Stimulated activated CD8-positive, alpha-beta memory T cell treated with anti-CD3 and anti-CD28 coated beads, Interleukin-15, amount 100 ng/mL, for 4 hours (primary cell): ENCODE measurements around the gene LIMK1.
"Not testable (repeated sequence)": the region's sequence is repeated elsewhere in the genome, so short reads cannot be mapped to it uniquely, and the experiment has no call there.

Experiments used
- DNase-seq, 2 donors: peaks; one replicate each; pipeline ENCODE4 v3.0.0-alpha.2; 2020; ENCODE audit warnings: low read depth in 2 of 2

LIMK1 gene

DNA sequence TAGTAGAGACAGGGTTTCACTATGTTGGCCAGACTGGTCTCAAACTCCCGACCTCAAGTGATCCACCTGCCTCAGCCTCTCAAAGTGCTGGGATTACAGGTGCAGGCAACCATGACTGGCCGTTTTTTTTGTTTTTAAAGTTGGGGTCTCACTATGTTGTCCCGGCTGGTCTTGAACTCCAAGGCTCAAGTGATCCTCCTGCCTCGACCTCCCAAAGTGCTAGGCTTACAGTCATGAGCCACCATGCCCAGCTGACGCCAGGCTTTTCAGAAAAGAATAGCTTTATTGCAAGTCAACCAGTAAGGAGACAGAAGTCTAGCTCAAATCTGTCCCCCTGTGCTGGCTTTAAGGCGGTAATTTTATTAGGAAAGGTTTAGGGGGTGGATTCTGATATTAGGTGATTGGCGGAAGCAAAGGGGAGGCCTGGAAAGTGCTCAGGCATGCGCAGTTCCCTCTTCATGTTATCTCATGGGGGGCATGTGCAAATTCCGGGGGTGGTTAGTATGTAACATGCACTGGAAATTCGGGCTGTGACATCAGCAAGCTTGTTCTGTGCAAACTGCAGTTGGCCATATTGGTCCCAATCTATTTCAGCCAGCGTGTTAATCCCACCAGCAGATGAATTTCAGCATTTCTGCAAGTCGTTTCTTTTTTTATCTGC is 42.7 kb downstream of the LIMK1 start:
- no peak for DNase-seq

- DNase-seq, result no peak
These were observed 46.3 kb downstream of the LIMK1 start for GRCh38 chr7:74129887-74130286.

DNA sequence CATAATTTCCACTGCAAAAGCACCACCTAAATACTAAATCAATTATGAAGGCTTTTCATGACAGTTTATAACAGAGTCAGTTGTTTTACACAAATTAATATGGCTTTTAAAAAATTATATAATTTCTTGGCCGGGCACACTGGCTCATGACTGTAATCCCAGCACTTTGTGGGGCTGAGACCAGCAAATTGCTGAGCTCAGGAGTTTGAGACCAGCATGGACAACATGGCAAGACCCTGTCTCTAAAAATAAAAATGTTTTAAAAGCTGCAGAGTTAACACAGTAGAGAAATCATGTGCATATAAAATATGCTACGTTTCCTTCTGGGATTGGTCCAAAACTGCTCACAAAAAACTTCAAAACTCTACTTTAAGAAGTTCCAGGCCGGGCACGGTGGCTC is 46.9 kb downstream of the LIMK1 start:
- DNase-seq, result no peak

DNA sequence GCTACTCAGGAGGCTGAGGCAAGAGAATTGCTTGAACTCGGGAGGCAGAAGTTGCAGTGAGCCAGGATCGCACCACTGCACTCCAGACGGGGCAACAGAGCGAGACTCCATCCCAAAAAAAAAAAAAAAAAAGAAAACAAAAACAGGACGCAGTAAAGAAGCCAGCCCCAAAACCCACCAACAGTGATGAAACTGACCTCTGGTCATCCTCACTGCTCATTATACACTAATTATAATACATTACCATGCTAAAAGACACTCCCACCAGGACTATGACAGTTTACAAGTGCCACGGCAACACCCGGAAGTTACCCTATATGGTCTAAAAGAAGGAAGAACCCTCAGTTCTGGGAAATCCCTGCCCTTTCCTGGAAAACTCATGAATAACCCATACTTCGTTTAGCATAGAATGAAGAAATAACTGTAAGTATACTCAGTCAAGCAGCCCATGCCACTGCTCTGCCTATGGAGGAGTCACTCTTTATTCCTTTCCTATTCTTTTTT is 50.6 kb downstream of the LIMK1 start:
- DNase-seq, result no peak

DNA sequence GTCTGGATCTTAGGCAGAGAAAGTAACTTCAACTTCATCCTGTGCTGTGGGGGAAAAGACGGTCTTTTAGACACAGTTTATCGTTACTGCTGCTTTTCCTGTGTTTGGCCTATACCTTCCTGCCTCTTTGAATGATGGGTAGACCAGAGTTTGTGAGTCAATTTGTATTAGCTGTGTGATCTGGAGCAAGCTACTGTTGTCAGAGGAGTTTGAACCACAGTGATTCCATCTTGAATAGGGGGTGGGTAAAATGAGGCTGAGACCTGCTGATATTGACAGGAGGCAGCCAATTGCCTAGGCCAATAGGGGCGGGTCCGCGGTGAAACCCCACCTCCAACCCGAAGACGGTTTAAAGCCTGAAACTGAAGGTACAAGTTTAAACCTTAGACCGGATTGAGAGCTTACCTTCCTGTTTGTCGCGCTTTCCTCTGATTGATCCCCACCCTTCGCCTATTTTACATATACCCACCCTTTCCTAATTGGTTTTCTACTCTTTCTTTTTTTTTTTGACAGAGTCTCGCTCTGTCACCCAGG is 54.8 kb downstream of the LIMK1 start:
- DNase-seq, result no peak

DNA sequence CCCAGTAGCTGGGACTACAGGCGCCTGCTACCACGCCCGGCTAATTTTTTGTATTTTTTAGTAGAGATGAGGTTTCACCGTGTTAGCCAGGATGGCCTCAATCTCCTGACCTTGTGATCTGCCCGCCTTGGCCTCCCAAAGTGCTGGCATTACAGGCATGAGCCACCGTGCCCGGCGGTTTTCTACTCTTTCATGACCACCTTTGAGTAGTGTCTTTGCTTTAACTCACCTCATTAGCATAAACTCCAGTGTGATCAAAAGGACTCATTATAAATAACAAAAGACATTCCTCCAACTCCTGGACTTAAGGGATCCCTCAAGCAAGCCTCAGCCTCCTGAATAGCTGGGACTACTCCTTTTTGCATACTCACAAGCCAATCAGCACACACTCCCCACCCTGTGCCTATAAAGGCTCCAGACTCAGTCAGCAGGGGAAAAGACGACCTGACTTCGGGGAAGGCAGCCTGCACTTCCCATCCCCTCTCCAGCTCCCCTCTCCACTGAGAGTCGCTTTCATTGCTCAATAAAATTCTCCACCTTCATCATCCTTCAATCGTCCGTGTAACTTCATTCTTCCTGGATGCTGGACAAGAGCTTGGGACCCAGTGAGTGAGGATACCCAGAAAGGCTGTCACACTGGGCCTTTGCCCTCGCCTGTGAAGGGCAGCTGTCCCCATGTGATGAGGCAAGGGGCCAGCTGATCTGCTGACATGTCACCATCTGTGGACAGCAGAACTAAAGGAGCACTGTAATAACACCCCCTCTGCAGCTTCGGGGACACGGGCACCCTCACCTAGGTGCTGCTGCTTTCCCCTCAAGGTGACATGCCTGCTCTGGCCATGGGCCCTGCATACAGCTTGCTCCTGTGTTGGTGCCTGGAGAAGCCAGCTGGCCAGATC is 55.6 kb downstream of the LIMK1 start:
- no peak for DNase-seq

DNA sequence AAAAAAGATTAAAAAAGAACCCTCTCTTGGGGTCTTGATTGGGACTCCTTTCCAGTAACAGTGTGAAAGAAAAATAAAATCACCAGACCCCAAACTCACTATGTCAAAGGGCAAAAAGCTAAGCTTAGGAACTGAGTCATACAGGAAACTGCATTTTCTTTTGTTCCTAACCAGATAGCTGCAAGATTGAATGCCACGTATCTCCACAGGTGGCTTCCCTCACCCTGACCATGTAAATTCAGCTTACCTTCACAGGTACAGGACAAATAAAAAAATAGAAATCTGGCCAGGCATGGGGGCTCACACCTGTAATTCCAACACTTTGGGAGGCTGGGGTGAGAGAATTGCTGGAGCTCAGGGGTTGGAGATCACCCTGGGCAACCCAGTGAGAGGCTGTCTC is 58.1 kb downstream of the LIMK1 start:
- DNase-seq, result no peak

DNA sequence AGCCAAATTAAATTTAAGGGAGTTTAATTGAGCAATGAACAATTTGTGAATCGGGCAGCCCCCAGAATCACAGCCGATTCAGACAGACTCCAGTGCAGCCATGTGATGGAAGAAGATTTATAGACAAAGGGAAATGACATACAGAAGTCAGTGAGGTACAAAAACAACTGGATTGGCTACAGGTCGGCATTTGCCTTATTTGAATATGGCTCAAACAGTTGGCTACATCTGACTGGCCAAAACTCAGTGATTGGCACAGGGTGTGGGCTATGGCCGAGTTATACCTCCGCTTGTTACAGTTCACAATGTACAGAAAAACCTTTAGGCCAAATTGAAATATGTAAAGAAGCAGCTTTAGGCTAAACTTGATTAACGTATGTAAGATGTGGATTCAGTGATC is 59.8 kb downstream of the LIMK1 start:
- no peak for DNase-seq

DNA sequence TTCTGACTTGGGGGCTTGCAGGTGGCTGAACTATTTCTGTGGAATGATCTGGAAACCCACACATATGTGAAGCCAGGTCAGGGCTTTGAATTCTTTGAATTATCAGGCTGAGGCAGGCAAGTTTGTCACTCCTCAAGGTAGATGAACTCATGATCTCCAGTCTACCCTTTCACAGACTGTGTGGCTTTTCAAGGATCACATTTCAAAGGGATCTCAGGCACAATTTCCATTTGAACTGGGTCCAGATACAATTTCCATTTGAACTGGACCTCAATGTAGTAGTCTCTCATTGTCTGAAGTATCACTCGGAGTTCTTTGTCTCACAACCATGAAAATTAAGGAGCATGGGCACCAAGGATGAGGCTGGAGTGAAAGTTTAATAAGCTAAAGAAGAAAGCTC is 64.9 kb downstream of the LIMK1 start:
- DNase-seq, result no peak

DNA sequence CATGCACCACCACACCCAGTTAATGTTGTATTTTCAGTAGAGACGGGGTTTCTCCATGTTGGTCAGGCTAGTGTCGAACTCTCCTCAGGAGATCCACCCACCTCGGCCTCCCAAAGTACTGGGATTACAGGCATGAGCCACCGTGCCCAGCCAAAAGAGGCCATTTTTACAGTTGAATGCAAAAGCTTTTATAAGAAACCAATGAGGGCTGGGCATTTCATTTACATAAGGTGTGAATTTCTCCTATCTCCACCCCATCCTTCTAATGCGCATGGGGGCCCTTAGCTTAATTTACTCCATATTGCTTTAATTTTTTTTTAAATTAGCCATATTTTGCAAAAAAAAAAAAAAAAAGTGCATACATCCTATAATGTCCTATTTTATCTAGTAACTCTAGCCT is 65.5 kb downstream of the LIMK1 start:
- no peak for DNase-seq

- DNase-seq, result no peak
These were observed 66.0 kb downstream of the LIMK1 start for GRCh38 chr7:74149603-74150002.

DNA sequence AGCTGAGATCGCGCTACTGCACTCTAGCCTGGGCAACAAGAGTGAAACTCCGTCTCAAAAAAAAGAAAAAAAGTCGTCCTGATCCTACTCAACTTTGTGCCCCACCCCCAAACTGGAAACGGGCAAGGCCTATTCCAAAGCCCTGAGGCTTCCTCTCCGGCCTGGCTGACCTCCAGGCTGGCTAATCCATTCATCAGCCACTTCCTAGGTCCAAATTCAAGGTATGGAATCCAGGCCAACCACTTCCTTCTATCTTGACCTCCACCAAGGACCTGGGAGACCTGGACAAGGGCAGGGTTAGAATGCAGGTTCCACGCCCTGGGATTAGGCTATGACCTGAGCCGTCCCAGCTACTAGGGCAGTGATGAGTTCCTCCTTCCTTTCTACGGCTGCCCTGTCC is 70.1 kb downstream of the LIMK1 start:
- DNase-seq, result no peak

- DNase-seq, result no peak
These were observed 72.3 kb downstream of the LIMK1 start for GRCh38 chr7:74155810-74156395.

DNA sequence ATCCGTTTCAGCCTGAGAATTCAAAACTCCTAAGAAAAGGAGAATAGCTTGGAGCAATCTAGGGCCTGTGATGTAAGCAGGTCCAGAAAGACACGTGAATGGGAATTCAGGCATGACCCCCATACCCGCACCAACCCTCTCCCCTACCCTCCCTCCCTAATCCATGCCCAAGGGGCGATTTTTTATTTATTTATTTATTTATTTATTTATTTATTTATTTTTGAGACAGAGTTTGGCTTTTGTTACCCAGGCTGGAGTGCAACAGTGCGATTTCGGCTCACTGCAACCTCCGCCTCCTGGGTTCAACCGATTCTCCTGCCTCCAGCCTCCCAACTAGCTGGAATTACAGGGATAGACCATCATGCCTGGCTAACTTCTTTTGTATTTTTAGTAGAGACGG is 74.0 kb downstream of the LIMK1 start:
- no peak for DNase-seq

DNA sequence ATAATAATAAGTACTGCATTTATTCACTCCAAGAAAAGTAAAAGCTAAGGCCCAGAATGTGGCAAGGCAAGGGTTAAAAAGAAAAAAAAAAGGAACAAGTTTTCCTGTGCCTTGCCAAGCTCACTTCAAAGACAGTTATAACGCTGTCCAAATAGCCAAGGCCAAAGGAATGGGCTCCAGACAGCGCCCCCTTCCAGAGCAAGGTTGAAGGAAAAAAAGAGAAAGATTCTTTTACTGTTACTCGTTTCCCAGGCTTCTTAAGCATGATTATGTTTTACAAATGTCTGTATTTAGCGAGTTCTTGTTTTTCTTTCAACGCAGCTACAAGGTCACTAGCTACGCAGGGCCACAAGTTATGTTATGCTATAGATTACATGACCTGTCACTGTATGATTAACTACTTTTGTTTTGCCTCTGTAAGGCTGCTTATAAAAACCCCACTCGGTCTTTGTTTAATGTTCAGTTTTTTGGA is 81.4 kb downstream of the LIMK1 start:
- no peak for DNase-seq

DNA sequence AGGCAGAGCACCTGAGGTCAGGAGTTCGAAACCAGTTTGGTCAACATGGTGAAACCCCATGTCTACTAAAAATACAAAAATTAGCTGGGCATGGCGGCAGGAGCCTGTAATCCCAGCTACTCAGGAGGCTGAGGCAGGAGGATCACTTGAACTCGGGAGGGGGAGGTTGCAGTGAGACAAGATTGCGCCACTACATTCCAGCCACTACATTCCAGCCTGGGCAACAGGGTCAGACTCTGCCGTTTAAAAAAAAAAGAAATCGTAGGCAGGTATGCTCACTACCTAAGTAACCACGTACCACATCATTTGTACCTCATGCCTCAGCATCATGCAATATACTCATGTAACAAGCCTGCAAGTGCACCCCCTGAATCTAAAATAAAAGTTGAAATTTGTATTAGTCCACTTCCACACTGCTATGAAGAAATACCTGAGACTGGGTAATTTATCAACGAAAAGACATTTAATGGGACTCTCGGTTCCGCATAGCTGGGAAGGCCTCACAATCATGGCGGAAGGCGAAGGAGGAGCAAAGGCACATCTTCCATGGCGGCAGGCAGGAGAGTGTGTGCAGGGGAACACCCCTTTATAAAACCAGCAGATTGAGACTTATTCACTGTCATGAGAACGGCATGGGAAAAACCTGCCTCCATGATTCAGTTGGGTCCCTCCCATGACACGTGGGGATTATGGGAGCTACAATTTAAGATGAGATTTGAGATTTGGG is 82.4 kb downstream of the LIMK1 start:
- no peak for DNase-seq

DNA sequence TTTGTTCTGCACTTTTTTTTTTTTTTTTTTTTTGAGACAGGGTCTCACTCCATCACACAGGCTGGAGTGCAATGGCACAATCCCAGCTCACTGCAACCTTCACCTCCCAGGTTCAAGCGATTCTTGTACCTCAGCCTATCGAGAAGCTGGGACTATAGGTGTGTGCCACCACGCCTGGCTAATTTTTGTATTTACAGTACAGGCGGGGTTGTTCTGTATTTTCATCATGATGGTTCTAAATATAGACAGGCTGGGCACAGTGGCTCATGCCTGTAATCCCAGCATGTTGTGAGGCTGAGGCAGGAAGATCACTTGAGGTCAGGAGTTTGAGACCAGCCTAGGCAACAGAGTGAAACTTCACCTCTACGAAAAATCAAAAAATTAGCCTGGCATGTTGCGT is 83.7 kb downstream of the LIMK1 start:
- DNase-seq, result not testable (repeated sequence)
